RWPE1 (cell line): ENCODE results near the gene DYNC1H1.

ENCODE experiments used
- CTCF ChIA-PET: fragments of 350-600 bp; sonication (Branson Sonifier 250); formaldehyde crosslinking; extraction: SDS; loops from one replicate; lab custom pipeline; 2021; lab: Yijun Ruan, JAX
- POLR2A ChIA-PET: fragments of 400-600 bp; formaldehyde crosslinking; extraction: SDS; loops from one replicate; lab custom pipeline; 2020; ENCODE audit warnings: antibody characterized with exemption; ENCODE audit not compliant: low non-redundant PET; lab: Yijun Ruan, JAX
- DNase-seq: peaks from one replicate; pipeline ENCODE4 v3.0.0; 2012; ENCODE audit warnings: low spot score
- H3K27ac ChIP-seq: fragments of 450-650 bp; 2 replicates; pipeline ENCODE4 v1.5.1; 2017
- CTCF ChIP-seq: fragments of 450-650 bp; conservative IDR thresholded peaks from 2 replicates; pipeline ENCODE4 v1.5.1; 2017; ENCODE audit warnings: low read depth, mild to moderate bottlenecking

The DYNC1H1 gene

GRCh38 chr14:101928415-101928841 lies 35.9 kb upstream of the DYNC1H1 start:
- H3K27ac ChIP-seq: 0 out of 2 replicates have a peak overlapping the region, but pooled peaks have one; percentile 31
- DNase-seq: no peak
- POLR2A ChIA-PET: no interaction called here
- no peak for TF ChIP-seq CTCF
- CTCF ChIA-PET: no interaction called here

- ChIA-PET POLR2A (no interaction called here), CTCF (interaction anchor here (0.5 to 0.7 kb wide), 2 partner anchors 158 to 210 kb away, joined by 3 read pairs; no protein-coding TSS in a partner anchor)
- no peak for TF ChIP-seq CTCF
- no peak for DNase-seq
- no peak overlapping the region for H3K27ac ChIP-seq
Observed at GRCh38 chr14:101929096-101929495, 35.3 kb upstream of the DYNC1H1 start.

- ChIA-PET CTCF (interaction anchor here (0.7 kb wide), 1 partner anchor 211 kb away, joined by 3 read pairs; no protein-coding TSS in a partner anchor), POLR2A (no interaction called here)
- DNase-seq: no peak
- H3K27ac ChIP-seq: no peak overlapping the region
- TF ChIP-seq CTCF: no peak
Observed at GRCh38 chr14:101929946-101930345, 34.4 kb upstream of the DYNC1H1 start.

GRCh38 chr14:101932673-101933072 lies 31.7 kb upstream of the DYNC1H1 start:
- ChIA-PET POLR2A (interaction anchor here (0.7 kb wide), 1 partner anchor 14 kb away, joined by 6 read pairs; no protein-coding TSS in a partner anchor), CTCF (no interaction called here)
- H3K27ac ChIP-seq: no peak overlapping the region; the same call in 1 of the 2 replicates
- no peak for DNase-seq
- no peak for TF ChIP-seq CTCF

GRCh38 chr14:101933209-101933608 lies 31.2 kb upstream of the DYNC1H1 start:
- no peak for DNase-seq
- H3K27ac ChIP-seq: no peak overlapping the region; the same call in 1 of the 2 replicates
- CTCF ChIA-PET: no interaction called here
- TF ChIP-seq CTCF: no peak
- POLR2A ChIA-PET: no interaction called here

GRCh38 chr14:101934601-101935150 lies 29.7 kb upstream of the DYNC1H1 start:
- no peak overlapping the region for H3K27ac ChIP-seq
- POLR2A ChIA-PET: interaction anchor here (0.6 kb wide), 1 partner anchor 201 kb away, joined by 5 read pairs; no protein-coding TSS in a partner anchor

More at GRCh38 chr14:101934601-101935150, 29.7 kb upstream of the DYNC1H1 start:
- no peak for DNase-seq
- TF ChIP-seq CTCF: no peak
- CTCF ChIA-PET: interaction anchor here (1.0 kb wide), 1 partner anchor 19 kb away, joined by 7 read pairs; no protein-coding TSS in a partner anchor
